GM19043 (cell line): ENCODE data around the gene FBRSL1.

Experiments
- ATAC-seq: cut with Tn5 transposase; IDR thresholded peaks from one replicate; pipeline ENCODE4 v1.9.1; 2021; ENCODE audit warnings: low read depth; ENCODE audit not compliant: unreplicated experiment

FBRSL1 gene

DNA sequence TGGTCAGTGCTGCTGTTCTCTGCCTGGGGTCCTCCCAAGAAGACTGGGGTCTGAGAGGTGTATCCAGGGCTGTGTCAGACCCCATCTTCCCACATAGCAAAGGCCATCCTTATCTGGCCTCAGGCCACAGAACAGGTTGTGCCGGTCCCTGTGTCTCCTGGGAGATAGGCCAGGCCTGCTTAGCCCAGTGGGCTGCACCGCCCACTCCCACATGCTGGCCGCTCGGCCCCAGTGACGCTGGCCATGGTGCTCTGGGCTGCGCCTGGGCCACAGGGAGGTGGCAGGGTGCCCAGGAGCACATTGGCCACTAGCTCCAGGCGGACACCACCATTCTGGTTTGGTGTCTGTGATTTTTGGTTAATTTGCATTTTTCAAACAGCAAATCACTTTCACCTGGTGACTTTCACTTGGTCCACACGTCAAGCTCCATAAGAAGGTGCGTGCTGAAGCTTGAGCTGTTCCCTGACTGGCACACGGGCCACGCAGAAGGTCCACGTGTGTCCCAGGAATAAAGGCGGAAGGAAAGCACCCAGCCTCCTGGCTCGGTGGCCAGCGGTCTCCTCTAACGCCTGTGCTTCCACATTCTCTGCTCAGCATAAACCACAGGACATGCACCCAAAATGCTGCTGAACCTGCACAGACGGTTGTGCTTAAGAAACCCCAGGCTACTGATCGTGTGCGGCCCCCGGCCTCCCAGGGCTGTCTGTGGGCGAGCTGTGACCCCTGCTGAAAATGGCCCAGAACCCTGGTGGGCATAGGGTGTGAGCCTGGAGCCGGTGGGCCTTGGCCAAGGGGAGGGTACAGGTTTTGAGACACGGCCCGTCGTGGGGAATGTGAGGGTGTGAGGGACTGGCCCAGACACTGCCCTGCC is 4.6 kb downstream of the FBRSL1 start:
- no peak for ATAC-seq

DNA sequence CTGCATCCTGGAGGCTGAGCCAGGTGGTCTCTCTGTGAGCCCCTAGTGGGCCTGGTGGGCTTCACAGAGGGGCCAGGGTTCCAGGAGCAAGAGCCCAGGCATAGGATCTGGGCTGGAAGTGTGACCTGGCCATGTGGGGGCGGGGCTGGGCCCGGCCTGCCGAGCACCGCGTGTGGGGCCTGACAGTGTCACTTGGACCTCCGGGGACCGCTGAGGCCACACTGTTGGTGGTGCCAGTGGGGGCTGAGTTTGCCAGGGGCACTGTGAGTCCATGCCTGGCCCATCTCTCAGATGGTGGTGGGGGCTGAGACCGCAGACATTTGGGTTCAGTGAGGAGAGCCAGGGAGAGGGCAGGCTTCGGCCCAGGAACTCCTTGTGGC is 5.2 kb downstream of the FBRSL1 start:
- ATAC-seq, result no peak

DNA sequence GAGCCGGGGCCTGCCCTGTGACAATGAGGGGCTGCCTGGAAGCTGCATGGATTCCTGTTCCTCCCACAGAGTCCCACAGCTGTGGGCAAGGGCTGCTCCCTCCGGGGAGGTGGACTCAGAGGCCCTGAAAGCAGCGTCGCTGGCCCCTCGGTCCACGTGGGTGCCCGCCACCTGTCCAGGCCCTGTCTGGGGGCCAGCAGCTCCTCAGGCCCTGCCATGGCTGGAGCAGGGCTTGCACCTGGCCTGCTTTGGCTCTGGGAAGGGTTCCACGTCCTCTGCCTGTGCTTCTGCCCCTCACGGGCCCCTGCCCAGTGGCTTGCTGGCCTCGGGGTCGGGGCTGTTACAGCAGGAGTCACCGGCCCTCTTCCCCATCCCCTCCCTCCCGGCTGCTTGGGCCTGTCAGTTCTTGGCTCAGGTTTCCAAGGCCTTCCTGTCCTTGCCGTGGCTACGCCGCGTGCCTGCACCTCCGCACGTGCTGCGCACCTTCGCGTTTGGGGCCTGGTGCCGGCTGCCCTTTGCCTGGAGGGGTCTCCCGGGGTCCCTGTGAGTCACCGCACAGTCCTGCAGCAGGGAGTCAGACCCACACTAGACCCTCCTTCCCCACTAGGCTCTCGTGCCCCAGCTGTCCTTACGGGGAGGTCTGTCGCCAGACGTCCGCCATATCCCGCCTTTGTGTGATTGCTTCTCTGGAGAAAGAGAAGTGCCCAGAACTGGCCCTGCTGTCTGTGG is 5.8 kb downstream of the FBRSL1 start:
- ATAC-seq, result no peak

DNA sequence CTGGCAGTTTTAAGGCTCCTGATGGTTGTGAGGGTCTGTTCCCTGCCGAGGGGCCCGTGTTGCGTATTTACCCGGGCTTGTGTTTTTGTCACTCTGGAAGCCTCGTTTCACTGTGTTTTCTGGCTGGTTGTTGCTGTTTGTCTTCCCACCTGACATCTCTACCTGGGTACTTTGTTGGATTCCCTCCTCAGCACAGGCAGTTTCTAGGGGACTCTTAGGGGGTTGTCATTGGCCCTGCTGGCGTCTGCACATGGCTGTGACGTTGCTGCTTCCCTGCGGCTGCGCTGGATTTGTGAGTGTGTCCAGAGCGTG is 6.4 kb downstream of the FBRSL1 start:
- no peak for ATAC-seq

DNA sequence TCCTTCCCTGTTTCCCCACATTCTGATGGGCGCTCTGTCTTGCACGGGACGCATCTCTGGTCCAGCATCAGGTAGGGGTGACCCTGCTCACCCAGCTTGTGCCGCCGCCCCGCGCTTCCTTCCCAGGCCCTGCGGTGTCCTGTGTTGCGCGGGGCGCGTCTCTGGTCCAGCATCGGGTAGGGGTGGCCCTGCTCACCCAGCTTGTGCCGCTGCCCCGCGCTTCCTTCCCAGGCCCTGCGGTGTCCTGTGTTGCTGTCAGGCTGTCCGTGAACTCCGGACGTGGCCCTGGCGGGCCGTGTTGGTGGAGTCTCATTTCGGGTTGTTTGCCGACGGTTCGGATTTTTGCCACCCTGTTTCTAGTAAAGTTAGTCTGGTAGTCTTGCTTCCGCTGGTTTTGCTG is 6.8 kb downstream of the FBRSL1 start:
- ATAC-seq, result no peak

DNA sequence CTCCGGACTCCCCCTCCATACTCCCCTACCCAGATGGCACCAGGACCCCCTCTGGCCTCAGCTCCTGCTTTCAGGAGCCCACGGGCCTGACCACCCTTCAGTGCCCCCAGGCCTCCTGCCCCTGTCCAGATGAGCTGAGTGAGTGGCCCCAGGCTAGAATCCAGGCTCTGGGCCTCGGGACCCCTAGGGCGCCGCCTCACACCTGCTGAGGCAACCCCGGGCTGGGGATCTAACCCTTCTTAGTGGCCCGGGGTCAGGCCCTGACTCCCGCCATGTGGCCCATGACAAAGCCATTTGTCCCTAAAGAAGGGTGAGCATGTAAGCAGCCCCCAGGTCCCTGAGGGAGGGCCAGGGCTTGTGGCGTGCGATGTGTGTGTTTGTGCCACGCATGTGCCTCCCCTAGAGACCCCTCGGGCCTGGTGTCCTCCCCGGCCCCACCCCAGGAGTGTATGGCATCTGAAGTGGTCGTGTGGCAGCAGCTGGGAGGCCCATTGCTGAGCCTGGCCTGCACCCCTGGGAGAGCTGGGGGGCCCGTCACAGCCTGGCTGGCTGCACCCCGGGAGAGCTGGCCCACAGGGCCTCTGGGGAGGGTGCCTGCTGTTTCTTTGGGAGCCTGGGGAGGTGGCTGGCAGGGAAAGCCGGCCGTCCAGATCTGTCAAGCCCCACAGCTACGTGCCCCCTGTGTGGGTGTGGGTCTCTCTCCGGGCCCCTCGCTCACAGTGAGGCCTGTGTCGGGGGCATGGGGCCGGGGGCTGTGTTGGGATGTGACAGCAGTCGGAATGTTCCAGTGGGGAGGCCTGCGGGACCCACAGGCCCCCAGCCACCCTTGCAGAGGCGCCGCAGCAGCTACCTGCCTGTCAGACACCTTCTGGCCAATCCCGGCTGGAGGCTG is 7.8 kb downstream of the FBRSL1 start:
- ATAC-seq, result no peak

DNA sequence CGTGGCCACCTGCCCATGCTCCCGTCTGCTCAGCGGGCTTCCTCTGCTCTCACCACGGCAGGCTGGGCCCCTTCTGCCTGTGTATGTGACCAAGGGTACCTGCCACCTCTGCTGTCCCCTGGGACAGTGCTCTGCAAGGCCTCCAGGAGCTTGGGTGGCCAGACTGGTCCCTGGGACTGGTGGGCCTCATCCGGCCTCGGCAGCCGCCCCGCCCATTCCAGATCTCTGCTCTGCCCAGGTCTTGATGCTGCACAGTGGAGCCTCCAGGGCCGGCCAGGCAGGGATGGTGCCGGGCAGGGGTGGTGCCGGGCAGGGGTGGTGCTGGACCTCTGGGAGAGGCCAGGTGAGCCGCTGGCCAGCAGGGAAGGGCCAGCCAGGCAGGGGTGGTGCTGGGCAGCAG is 9.0 kb downstream of the FBRSL1 start:
- no peak for ATAC-seq

DNA sequence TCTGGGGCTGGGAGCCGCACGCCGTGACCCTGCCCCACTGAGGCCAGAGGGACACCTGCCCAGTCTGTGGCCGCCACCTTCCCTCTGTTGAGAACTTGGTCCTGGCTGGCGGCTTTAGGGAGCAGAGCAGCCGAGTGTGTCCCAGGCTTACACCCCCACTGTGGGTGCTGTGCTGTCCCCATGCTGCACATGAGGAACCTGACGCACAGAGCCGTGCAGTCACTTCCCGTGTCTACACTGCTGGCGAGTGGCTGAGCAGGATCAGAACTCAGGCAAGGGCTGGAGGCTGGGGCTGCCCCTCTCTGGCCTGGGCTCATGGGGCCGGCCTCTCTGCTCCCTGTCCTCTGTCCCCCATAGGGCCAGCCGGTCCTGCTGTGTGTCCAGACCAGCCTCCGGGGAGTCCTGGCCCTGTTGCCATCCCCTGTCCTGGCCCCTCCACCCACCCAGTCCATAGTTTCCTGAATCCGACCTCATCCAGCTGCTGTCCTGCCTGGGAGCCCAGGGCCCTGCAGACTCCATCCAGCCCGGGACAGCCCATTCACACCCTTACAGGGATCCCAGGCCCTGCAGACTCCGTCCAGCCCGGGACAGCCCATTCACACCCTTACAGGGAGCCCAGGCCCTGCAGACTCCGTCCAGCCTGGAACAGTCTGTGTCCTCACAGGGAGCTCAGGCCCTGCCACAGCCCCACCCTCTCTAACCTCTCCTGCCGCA is 10.3 kb downstream of the FBRSL1 start:
- ATAC-seq, result no peak

DNA sequence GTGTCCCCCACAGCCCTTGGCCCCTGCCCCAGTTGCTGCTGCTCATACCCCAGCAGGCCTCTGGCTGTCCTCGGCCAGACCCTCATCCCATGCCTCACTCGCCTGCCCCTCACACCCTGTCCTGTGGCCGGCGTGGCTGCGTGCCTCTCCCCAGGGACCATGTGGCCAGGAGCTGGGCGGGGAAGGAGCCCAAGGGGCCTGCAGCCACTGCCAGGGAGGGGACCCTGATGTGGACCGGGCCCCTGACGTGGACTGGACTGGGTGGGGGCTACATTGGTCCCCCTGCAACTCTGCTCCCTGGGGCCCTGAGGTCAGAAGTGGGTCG is 10.9 kb downstream of the FBRSL1 start:
- ATAC-seq, result no peak

DNA sequence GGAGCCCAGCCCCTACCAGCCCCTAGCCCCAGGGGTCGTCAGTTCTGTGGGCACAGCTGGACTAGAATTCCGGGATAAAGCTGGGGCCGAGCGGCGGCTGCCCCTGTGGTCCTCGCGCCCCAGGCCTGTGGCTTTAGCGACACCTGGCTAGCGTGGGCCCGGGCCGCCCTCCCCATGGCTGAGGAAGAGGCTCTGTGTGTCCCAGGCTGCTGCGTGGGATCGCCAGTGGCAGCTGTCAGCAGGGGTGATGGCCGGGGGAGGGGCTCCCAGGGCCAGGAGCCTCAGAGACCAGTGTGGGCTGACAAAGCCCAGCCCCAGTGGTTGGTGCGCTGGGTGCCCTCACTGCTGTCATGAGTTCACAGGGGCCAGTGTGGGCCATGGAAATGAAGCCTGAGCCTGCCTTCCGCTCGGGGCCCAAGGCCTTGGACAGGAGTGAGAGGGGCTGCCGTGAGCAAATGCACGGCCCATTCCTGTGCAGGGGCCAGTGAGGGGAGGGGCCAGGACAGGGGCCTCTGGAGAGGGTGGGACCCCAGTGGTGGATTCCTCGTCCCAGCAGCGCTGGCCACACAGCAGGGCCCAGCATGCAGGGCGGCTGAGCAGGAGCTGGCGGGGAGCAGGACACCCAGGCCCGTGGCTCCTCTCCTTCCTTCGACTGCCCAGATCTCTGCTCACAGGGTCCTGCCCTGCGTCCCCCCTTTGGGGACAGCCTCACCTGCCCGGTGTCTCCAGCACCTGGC is 11.4 kb downstream of the FBRSL1 start:
- no peak for ATAC-seq

DNA sequence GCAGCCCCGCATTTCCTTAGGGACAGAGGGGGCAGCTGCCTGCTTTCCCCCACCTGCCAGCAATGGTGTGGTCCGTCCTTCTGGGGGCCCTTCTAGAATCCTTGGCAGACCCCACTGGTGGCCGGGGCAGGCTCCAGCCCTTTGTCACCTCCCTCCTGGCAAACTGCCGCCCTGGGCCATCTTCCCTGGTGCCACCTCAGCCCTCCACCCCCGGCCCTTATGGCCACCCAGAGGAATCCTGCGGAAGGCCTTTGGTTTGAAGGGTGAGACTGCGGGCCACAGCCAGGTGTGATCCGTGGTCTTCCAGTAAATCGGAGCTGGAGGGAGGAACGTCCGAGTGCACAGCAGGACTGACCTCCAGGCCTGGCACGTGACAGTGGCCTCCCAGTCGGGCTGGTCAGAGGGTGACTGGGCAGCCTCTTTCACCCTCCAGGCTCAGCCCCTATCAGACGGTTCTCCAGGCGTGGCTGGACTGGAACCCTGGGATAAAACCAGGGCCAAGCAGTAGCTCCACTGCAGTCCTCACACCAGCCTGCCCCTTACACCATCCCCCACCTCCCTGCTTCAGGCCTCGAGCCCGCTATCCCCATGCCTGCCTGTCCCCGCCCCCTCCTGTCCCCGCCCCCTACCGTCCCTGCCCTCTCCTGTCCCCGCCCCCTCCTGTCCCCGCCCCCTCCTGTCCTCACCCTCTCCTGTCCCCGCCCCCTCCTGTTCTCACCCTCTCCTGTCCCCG is 12.4 kb downstream of the FBRSL1 start:
- no peak for ATAC-seq

DNA sequence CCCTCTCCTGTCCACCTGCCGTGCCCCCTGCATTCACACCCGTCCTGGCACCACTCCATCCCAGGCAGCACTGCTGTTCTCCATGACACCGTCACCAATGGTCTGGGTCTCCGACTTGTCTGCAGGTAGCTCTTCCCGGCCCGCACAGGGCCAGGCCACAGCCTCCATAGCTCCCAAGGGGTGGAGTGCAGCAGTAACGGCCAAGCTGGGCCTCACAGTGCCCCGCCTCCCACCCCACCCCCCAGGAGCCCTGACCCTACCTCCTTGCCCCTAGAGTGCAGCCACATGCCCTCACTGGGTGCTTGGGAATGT is 12.9 kb downstream of the FBRSL1 start:
- no peak for ATAC-seq

DNA sequence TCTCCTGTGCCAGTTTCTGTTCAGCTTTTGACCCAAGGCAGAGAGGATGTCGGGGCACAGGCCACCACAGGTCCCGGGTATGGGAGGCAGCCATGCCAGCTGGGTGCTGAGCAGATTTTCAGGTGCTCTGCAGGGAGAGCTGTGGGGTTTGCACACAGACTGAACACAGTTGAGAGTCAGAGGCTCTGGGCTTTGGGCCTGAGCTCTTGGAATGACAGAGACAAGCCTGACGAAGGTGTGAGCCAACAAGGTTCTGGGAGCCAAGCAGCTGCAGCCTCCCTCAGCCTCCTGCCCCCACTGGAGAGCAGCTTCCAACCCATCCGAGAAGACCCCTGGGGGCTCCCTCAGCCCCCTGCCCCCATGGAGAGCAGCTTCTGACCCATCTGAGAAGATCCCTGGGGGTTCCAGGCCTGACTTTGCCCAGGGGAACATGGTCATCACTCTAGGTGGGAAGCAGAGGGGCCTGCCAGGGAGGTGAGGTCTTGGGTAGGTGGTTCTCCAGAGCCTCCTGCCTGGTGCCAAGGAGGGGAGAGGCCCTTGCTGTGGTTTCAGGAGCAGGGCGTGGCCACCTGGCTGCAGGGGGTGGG is 13.8 kb downstream of the FBRSL1 start:
- ATAC-seq, result no peak

DNA sequence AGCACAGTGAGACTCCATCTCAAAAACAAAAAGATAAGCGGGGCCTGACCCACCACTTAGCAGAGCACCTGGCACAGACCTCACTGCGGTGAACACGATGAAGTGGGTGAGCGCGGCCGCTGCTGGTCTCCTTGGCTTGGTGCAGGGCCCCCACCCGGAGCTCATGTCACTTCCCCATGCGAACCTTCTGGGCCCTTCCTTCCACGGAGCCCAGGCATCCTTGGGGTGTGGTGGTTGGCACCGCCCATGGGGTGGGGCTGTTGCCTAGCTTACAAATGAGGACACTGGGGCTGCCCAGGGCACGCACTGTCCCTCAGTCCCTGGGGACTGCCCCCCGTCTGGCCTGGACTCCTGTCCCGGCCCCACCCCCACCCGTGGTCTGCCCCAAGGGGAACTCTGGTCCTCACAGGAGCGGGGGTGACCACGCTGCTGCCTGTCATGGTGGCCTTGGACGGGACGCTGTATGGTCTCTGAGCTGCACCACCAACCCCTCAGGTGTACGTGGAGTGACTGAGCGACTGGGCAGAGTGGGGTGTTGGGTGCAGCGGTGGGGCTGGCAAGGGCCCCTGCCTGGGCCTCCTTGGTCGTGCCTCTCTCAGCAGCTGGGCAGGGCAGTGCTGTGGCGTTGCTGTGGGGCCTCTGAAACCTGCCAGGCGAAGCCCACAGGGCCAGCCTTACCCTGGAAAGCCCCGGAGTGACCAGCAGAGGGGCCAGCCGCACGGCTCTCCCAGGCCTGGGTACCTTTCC is 15.3 kb downstream of the FBRSL1 start:
- no peak for ATAC-seq

DNA sequence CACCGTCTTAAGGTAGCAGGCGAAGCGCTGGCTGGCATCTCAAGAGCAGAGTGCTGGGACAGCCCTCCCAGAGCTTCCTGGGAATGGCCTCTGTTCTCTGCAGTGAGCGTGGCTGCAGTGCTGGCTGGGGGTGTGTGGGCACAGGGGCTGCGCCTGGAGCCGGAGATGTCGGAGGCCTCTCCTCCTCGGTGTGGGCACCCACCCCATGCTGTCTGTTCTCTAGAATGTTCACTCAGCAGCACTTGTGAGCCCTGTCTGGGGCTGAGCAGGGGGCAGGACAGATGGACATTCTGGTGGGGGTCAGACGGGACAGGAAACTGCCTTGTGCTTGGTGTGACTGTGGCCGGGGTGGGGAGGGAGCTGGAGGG is 15.9 kb downstream of the FBRSL1 start:
- ATAC-seq, result no peak

DNA sequence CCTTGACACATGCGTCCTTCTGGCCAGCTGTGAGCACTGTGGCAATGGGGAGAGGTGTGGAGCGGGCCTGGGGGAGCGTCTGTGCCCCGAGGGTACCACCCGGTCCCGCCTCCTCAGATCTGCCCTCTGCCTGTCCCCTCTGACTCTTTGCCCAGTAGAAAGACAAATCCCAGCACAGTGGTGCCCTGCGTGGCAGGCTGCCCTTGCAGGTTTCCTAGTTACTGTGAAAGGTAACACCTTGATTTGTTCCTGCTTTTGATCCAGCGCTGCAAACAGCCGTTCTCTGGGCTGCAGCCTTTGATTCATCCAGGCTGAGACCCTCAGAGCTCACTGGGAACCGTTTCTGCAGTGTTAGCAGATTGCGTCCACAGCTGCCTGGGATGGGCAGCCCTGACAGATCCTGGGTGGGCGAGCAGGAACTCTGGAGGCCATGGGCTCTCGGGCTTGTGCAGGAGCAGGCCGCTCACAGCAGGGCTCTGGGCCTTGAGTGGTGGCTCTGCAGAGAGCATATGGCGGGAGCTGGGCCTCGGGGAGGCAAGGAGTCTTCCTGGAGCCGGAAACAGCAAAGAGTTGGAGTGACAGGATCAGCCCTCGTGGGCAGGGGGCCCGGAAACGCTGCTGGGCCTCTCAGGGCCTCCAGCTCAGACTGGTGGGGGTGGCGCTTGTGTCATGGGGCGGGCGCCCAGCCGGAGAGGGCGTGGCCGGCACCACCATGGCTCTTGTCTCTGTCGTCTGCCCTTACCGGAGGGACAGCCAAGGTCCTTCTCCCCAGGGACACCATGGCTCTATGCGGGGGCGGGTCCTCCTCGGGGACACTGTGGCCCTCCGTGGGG is 16.6 kb downstream of the FBRSL1 start:
- ATAC-seq, result no peak

DNA sequence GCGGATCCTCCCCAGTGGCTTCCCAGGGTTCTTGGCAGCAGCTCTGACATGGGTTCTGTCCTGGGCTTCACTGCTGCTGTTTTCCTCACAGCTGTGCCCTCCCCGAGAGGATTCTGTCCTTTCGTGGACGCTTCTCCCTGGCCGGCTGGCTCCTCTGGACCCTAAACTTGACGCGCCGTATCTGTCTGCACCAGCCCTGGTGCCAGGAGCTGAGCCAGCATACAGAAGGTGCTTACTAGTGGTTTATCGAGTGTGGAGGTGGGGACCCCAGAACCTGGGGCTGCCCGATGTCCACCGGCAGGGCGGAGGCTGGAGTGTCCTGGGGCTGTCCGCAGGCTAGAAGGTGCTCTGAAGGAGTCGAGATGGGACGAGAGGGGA is 17.2 kb downstream of the FBRSL1 start:
- no peak for ATAC-seq
